Skeletal muscle satellite cell (primary cell): ENCODE measurements around the gene CDC42EP4.
"Not testable (repeated sequence)": the region's sequence is repeated elsewhere in the genome, so short reads cannot be mapped to it uniquely, and the experiment has no call there.

ENCODE experiments used
- H3K27me3 ChIP-seq: 2 replicates; pipeline ENCODE4 v1.7.0; 2013; ENCODE audit warnings: low read length; ENCODE audit not compliant: control insufficient read depth, insufficient read depth
- H3K36me3 ChIP-seq: 2 replicates; pipeline ENCODE4 v1.7.0; 2013; ENCODE audit warnings: mild to moderate bottlenecking, control low read depth, low read length; ENCODE audit not compliant: insufficient read depth
- H3K4me1 ChIP-seq: 2 replicates; pipeline ENCODE4 v1.7.0; 2013; ENCODE audit warnings: low read length; ENCODE audit not compliant: control insufficient read depth, insufficient read depth
- H3K4me2 ChIP-seq: 2 replicates; pipeline ENCODE4 v1.7.0; 2013; ENCODE audit warnings: mild to moderate bottlenecking, low read length
- H3K4me3 ChIP-seq: 2 replicates; pipeline ENCODE4 v1.7.0; 2013; ENCODE audit warnings: low read length
- H3K9ac ChIP-seq: 2 replicates; pipeline ENCODE4 v1.7.0; 2013; ENCODE audit warnings: mild to moderate bottlenecking, low read depth, low read length, moderate library complexity
- H3K9me3 ChIP-seq: replicated peaks from 2 replicates; pipeline ENCODE4 v1.7.0; 2013; ENCODE audit warnings: mild to moderate bottlenecking, control low read depth, low read length

The CDC42EP4 gene

GRCh38 chr17:73267648-73268537, 43.9 kb downstream of the CDC42EP4 start:
- no peak overlapping the region for H3K9ac ChIP-seq
- peaks cover 2% of the 10 kb centered on the region for H3K27me3 ChIP-seq
- no peaks in the 10 kb centered on the region for H3K36me3 ChIP-seq

GRCh38 chr17:73266796-73267195, 45.0 kb downstream of the CDC42EP4 start:
- H3K4me1 ChIP-seq, result no peaks in the 10 kb centered on the region
- no peak overlapping the region for H3K4me3 ChIP-seq
- no peaks in the 10 kb centered on the region for H3K9me3 ChIP-seq
- peaks cover 2% of the 10 kb centered on the region for H3K27me3 ChIP-seq
- no peak overlapping the region for H3K9ac ChIP-seq
- H3K36me3 ChIP-seq, result no peaks in the 10 kb centered on the region
- H3K4me2 ChIP-seq, result no peak overlapping the region

More at GRCh38 chr17:73267648-73268537, 43.9 kb downstream of the CDC42EP4 start:
- no peaks in the 10 kb centered on the region for H3K4me1 ChIP-seq
- no peak overlapping the region for H3K4me3 ChIP-seq
- H3K4me2 ChIP-seq, result no peak overlapping the region
- H3K9me3 ChIP-seq, result no peaks in the 10 kb centered on the region

DNA sequence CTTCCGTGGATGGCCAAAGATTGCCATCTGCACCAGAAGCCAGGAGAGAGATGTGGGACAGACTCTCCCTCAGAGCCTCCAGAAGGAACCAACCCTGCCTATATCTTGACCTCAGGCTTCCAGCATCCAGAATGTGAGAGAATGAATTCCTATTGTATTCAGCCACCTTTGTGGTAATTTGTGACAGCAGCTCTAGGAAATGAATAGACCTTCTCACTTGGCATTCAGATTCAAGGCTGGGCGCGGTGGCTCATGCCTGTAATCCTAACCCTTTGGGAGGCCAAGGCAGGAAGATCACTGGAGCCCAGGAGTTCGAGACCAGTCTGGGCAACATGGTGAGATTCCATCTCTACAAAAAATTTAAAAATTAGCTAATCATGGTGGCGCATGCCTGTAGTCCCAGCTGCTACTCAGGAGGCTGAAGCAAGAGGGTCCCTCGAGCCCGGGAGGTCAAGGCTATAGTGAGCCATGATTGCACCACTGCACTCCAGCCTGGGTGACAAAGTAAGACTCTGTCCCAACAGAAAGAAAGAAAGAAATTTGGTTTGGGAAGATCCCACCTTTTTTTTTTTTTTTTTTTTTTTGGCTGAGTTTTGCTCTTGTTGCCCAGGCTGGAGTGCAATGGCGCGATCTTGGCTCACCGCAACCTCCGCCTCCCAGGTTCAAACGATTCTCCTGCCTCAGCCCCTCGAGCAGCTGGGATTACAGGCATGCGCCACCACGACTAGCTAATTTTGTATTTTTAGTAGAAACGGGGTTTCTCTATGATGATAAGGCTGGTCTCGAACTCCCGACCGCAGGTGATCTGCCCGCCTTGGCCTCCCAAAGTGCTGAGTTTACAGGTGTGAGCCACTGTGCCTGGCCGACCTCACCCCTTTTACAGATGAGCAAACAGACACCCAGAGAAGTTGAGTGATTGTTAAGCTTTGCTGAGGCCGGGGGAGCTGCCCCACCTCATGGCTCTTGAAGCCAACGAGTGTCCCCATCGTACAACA, 45.9 kb downstream of the CDC42EP4 start:
- H3K9me3 ChIP-seq, result no peaks in the 10 kb centered on the region
- no peaks in the 10 kb centered on the region for H3K4me1 ChIP-seq
- no peak overlapping the region for H3K9ac ChIP-seq
- no peak overlapping the region for H3K4me2 ChIP-seq
- no peaks in the 10 kb centered on the region for H3K36me3 ChIP-seq
- peaks cover 2% of the 10 kb centered on the region for H3K27me3 ChIP-seq
- no peak overlapping the region for H3K4me3 ChIP-seq

- not testable (repeated sequence) for H3K9ac ChIP-seq, H3K27me3 ChIP-seq, H3K36me3 ChIP-seq, H3K9me3 ChIP-seq, H3K4me1 ChIP-seq, H3K4me2 ChIP-seq, H3K4me3 ChIP-seq
Observed at GRCh38 chr17:73264448-73264847, 47.4 kb downstream of the CDC42EP4 start.

DNA sequence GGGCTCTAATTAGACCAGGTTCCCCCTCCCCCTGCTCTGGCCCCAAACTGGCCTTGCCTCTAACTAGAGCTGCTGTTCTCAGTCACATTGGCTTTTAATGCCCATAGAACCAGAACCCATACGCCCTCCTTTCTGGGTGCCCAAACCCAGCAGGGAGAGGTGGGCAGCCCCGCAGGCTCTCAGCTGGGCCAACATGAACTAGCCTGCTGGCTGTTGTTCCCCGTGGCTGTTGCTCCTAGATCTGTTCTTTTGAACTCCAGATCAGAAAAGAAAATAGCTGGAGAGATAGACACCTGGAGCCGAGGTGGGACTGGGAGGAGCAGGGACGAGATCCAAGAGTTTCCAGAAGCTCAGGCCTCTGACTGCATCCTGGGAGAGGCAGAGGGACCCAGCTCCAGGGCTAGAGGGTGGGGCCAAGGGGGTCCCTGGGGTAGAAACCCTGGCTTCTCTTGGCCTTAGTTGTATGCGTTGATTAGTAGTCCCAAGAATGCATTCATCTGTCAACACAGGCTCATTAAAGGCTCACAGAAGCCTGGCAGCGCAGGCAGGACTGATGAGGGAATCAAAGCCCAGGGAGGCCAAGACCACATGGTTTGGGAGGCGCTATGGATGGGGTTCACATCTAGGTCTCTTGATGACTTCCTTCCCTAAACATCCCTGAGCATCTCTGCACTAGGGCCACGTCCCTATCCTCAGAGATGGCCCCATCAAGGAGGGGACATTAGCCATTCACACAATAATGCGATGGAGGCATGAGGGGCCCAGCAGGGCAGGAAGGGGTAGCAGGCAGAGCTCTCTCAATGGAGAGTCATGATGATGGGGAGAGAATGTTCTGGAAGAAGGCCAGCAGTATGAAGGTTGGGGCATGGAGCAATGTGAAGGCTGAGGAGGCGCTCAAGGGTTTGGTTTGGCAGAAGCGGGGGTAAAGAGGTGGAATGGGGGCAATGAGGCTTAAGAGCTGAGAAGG, 48.8 kb downstream of the CDC42EP4 start:
- no peaks in the 10 kb centered on the region for H3K9me3 ChIP-seq
- H3K4me3 ChIP-seq, result no peak overlapping the region
- H3K36me3 ChIP-seq, result no peaks in the 10 kb centered on the region
- H3K4me2 ChIP-seq, result no peak overlapping the region
- no peak overlapping the region for H3K9ac ChIP-seq
- H3K27me3 ChIP-seq, result peaks cover 2% of the 10 kb centered on the region
- H3K4me1 ChIP-seq, result no peaks in the 10 kb centered on the region

DNA sequence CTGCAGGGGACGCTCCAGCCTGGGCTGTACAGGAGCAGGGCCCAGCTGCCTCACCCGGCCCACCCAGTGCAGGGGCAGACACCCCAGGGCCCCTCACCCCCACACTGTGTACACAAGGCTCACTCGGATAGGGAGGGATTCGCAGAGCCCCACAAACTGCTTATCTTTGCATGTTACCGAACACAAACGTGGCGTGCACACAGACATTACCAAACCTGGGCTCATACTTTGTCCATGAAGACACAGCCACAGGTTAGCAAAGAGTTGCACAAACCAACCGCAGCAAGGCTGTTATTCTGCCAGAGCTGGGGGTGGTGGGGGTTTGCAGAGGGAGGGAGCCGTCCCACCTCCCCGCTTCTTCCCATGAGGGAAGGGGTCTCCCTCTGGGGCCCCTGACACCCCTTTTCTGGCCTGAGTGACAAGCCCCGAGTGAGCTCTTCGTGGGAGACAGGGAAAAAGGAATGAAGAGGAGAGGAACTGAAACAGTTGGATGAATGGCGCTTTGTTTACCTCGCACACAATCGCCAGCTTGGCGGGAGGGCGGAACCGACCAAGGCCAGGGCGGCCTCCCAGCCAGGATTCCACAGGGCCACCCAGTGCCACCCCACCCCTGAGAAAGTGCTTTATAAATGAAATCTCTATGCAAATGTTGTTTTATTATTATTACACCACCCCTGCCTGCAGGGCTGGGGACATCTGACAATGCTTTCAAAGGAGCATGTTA, 49.7 kb downstream of the CDC42EP4 start:
- H3K9me3 ChIP-seq, result no peaks in the 10 kb centered on the region
- H3K36me3 ChIP-seq, result no peaks in the 10 kb centered on the region
- H3K27me3 ChIP-seq, result peaks cover 2% of the 10 kb centered on the region
- H3K9ac ChIP-seq, result no peak overlapping the region
- no peaks in the 10 kb centered on the region for H3K4me1 ChIP-seq
- no peak overlapping the region for H3K4me3 ChIP-seq
- no peak overlapping the region for H3K4me2 ChIP-seq

- H3K4me3 ChIP-seq, result no peak within 1 kb of the TSS
- no peak within 1 kb of the TSS for H3K9ac ChIP-seq
- no peaks in the 10 kb centered on the region for H3K36me3 ChIP-seq
- no peak within 1 kb of the TSS for H3K4me2 ChIP-seq
- no peaks in the 10 kb centered on the region for H3K9me3 ChIP-seq
- H3K4me1 ChIP-seq, result no peaks in the 10 kb centered on the region
- H3K27me3 ChIP-seq, result peaks cover 2% of the 10 kb centered on the region
Observed at GRCh38 chr17:73261617-73261951, 50.2 kb downstream of the CDC42EP4 start, which contains the start of gene CPSF4L. Gene CPSF4L, minus strand, starts transcription at chr17:73261880. Its CDS starts 62 bp downstream, at chr17:73261818.

- Histone ChIP-seq H3K4me3 (no peak overlapping the region), H3K4me2 (no peak overlapping the region), H3K36me3 (no peaks in the 10 kb centered on the region), H3K27me3 (peaks cover 2% of the 10 kb centered on the region), H3K4me1 (no peaks in the 10 kb centered on the region), H3K9me3 (no peaks in the 10 kb centered on the region), H3K9ac (no peak overlapping the region)
Observed at GRCh38 chr17:73257516-73257915, 54.3 kb downstream of the CDC42EP4 start.

DNA sequence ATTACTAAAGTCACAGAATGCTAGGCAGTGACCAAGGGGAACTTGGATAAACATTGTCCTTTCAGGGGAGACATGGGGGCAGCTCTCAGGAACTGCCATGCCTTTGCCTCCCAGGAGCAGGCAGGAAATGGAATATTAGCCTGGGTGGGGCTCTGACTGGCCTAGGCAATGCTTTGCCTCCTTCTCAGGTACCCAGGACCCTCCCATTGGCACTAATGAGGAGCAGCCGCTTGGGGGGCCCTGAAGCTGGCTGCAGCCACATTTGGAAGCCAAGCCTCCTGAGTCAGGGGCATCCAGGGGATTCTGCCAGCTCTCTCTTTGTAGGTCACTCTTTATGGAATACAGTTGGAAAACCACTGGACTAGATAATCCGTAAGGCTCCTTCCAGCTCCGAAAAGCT, 55.6 kb downstream of the CDC42EP4 start:
- Histone ChIP-seq H3K27me3 (peaks cover 5% of the 10 kb centered on the region), H3K36me3 (no peaks in the 10 kb centered on the region), H3K9me3 (no peaks in the 10 kb centered on the region), H3K4me3 (no peak overlapping the region), H3K4me1 (no peaks in the 10 kb centered on the region), H3K4me2 (no peak overlapping the region), H3K9ac (no peak overlapping the region)

DNA sequence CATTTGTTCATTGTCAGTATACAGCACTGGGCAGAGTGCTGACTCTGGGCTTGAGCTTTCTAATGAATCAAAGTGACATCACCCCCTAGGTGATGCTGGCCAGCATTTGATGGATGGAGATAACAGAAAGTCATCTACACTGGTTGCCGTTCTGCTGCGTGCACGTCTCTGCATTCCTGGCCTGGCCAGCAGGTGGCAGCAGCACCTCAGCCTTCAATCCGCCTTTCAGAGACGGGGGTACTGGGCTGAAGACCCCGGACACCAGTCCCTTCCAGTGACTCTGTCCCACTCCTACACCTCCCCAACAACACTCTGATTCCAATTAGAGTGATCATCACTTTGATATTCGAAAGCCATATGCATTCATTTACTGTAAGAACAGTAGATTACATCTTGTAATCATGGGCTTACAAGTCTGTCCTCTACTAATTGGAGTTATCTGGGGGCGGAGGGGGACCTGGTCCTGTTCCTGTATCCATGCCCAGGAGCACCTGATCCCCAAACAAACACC, 56.1 kb downstream of the CDC42EP4 start:
- Histone ChIP-seq H3K4me3 (no peak overlapping the region), H3K9me3 (no peaks in the 10 kb centered on the region), H3K4me1 (no peaks in the 10 kb centered on the region), H3K9ac (no peak overlapping the region), H3K4me2 (no peak overlapping the region), H3K27me3 (peaks cover 5% of the 10 kb centered on the region), H3K36me3 (no peaks in the 10 kb centered on the region)
